ENCODE results near the gene ADAMTS4. TPM values are rescaled to one million over a fixed set of nuclear protein-coding genes. Genes with fewer than 3 reads are reported as not detected.

ADAMTS4 gene
- total RNA-seq, 1 experiment from 2014 or later, result 9.1 TPM

DNA sequence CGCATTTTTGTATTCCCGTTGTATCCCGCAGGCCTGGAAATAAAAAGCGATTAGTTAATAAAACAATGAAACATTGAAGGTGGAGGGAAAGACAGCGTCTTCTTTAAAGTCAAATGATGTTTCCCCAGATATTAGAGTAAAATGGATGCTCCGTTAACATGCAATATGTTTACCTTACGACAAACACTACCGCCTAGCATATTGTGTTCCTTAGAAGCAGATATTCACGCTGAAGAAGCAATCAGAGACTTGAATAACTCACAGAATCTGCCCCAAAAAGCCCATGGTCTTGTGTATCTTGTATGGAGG, 21.0 kb downstream of the ADAMTS4 start (continued):
- TF ChIP-seq, protein P1, sequence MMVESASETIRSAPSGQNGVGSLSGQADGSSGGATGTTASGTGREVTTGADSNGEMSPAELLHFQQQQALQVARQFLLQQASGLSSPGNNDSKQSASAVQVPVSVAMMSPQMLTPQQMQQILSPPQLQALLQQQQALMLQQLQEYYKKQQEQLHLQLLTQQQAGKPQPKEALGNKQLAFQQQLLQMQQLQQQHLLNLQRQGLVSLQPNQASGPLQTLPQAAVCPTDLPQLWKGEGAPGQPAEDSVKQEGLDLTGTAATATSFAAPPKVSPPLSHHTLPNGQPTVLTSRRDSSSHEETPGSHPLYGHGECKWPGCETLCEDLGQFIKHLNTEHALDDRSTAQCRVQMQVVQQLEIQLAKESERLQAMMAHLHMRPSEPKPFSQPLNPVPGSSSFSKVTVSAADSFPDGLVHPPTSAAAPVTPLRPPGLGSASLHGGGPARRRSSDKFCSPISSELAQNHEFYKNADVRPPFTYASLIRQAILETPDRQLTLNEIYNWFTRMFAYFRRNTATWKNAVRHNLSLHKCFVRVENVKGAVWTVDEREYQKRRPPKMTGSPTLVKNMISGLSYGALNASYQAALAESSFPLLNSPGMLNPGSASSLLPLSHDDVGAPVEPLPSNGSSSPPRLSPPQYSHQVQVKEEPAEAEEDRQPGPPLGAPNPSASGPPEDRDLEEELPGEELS (CRISPR knock-in tag; IDR thresholded peaks at IDR 0.05), result no peak
- TF ChIP-seq ZMAT4 (CRISPR knock-in tag; IDR thresholded peaks at IDR 0.05) (no peak), ZSCAN18 (CRISPR knock-in tag; IDR thresholded peaks at IDR 0.05) (no peak), JAZF1 (CRISPR knock-in tag; IDR thresholded peaks at IDR 0.05) (no peak)
- TF ChIP-seq, protein P2, sequence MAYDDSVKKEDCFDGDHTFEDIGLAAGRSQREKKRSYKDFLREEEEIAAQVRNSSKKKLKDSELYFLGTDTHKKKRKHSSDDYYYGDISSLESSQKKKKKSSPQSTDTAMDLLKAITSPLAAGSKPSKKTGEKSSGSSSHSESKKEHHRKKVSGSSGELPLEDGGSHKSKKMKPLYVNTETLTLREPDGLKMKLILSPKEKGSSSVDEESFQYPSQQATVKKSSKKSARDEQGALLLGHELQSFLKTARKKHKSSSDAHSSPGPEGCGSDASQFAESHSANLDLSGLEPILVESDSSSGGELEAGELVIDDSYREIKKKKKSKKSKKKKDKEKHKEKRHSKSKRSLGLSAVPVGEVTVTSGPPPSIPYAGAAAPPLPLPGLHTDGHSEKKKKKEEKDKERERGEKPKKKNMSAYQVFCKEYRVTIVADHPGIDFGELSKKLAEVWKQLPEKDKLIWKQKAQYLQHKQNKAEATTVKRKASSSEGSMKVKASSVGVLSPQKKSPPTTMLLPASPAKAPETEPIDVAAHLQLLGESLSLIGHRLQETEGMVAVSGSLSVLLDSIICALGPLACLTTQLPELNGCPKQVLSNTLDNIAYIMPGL (CRISPR knock-in tag; IDR thresholded peaks at IDR 0.05), result no peak

- Mint-ChIP-seq H3K4me1 (peaks cover 20% of the 10 kb centered on the region), H3K9me3 (no peaks in the 10 kb centered on the region), H3K27ac (peak within 1 kb of the TSS; percentile 100), H3K36me3 (peaks cover 27% of the 10 kb centered on the region), H3K4me3 (peak within 1 kb of the TSS; percentile 97), H3K27me3 (ENCODE audit: low read depth) (no peaks in the 10 kb centered on the region)
- DNase-seq (ENCODE audit: low spot score) (peak; percentile 97), ATAC-seq (peak; percentile 88)
- ChIA-PET CTCF (interaction anchor here (1.0 to 2.5 kb wide), 14 partner anchors 9 to 205 kb away, joined by 3 to 41 read pairs (median 6); partner anchors contain the start of genes KLHDC9, NDUFS2, PPOX and TOMM40L), POLR2A (interaction anchor here (0.9 to 1.7 kb wide), 7 partner anchors 11 to 137 kb away, joined by 3 to 9 read pairs (median 3); partner anchors contain the start of genes ADAMTS4, DEDD, PPOX and SDHC)
- no peak for TF ChIP-seq E2F4 (CRISPR knock-in tag; IDR thresholded peaks at IDR 0.05; ENCODE audit: borderline replicate concordance, low read depth)
- TF ChIP-seq ELF4 (CRISPR knock-in tag; IDR thresholded peaks at IDR 0.05; ENCODE audit: low read depth), result no peak
- peak; percentile 59 for TF ChIP-seq USF2 (CRISPR knock-in tag; IDR thresholded peaks at IDR 0.05)
- peak; percentile 83; the same call in 1 of the 2 replicates for TF ChIP-seq ESRRA (CRISPR knock-in tag; IDR thresholded peaks at IDR 0.05; ENCODE audit: borderline replicate concordance)
- no peak for TF ChIP-seq SMAD4 (CRISPR knock-in tag; IDR thresholded peaks at IDR 0.05)
- TF ChIP-seq TCF7 (CRISPR knock-in tag; IDR thresholded peaks at IDR 0.05; ENCODE audit: low read depth), result no peak
- TF ChIP-seq, protein P3, sequence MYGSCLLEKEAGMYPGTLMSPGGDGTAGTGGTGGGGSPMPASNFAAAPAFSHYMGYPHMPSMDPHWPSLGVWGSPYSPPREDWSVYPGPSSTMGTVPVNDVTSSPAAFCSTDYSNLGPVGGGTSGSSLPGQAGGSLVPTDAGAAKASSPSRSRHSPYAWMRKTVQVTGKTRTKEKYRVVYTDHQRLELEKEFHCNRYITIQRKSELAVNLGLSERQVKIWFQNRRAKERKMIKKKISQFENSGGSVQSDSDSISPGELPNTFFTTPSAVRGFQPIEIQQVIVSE (CRISPR knock-in tag; IDR thresholded peaks at IDR 0.05; ENCODE audit: borderline replicate concordance), result no peak
- TF ChIP-seq SMAD3 (CRISPR knock-in tag; IDR thresholded peaks at IDR 0.05; ENCODE audit: borderline replicate concordance), result peak; percentile 53; the same call in 1 of the 2 replicates
- no peak for TF ChIP-seq OVOL2 (CRISPR knock-in tag; IDR thresholded peaks at IDR 0.05; ENCODE audit: borderline replicate concordance)
- peak; percentile 42 for TF ChIP-seq GABPB1 (CRISPR knock-in tag; IDR thresholded peaks at IDR 0.05)
- peak; percentile 41; the same call in 1 of the 2 replicates for TF ChIP-seq CREM (CRISPR knock-in tag; IDR thresholded peaks at IDR 0.05)
- TF ChIP-seq SP1 (CRISPR knock-in tag; conservative IDR thresholded peaks at IDR 0.05), result peak; percentile 99
- peak; percentile 69; the same call in 1 of the 2 replicates for TF ChIP-seq E2F5 (CRISPR knock-in tag; IDR thresholded peaks at IDR 0.05)
- 0 out of 2 replicates have a peak, but pooled peaks have one; percentile 52 for TF ChIP-seq AFF4 (CRISPR knock-in tag; IDR thresholded peaks at IDR 0.05; ENCODE audit: borderline replicate concordance)
- TF ChIP-seq FOXK1 (CRISPR knock-in tag; IDR thresholded peaks at IDR 0.05), result peak; percentile 71
These were observed 21.5 kb downstream of the ADAMTS4 start, which contains the start of gene B4GALT3 for GRCh38 chr1:161177112-161177935. Gene B4GALT3 (minus strand): TSS chr1:161177507. CDS start chr1:161176060, 1,447 bp downstream.
